ENCODE results near the gene RBPJ.

The RBPJ gene

GRCh38 chr4:26384380-26385057 lies 63.7 kb downstream of the RBPJ start:
- no peak for DNase-seq (ENCODE audit: extremely low read depth, insufficient read length)
- peaks cover 1% of the 10 kb centered on the region; the same call in 1 of the 2 replicates for H3K36me3 ChIP-seq (ENCODE audit: control insufficient read depth, insufficient read depth, low read length)

GRCh38 chr4:26385690-26386089 lies 64.9 kb downstream of the RBPJ start:
- Histone ChIP-seq H3K27me3 (replicated peaks; ENCODE audit: control insufficient read depth, insufficient read depth, low read length) (no peaks in the 10 kb centered on the region), H3K36me3 (ENCODE audit: control insufficient read depth, insufficient read depth, low read length) (peaks cover 1% of the 10 kb centered on the region; the same call in 1 of the 2 replicates), H3K4me3 (replicated peaks; ENCODE audit: low read depth, low read length) (no peak overlapping the region)
- DNase-seq (ENCODE audit: extremely low read depth, insufficient read length) = no peak
- no peak for TF ChIP-seq CTCF (IDR thresholded peaks at IDR 0.05; ENCODE audit: insufficient read depth, low read length, poor library complexity, severe bottlenecking)

More at GRCh38 chr4:26384380-26385057, 63.7 kb downstream of the RBPJ start:
- Histone ChIP-seq H3K27me3 (replicated peaks; ENCODE audit: control insufficient read depth, insufficient read depth, low read length) (no peaks in the 10 kb centered on the region), H3K4me3 (replicated peaks; ENCODE audit: low read depth, low read length) (no peak overlapping the region)
- no peak for TF ChIP-seq CTCF (IDR thresholded peaks at IDR 0.05; ENCODE audit: insufficient read depth, low read length, poor library complexity, severe bottlenecking)

GRCh38 chr4:26386386-26386785 lies 65.6 kb downstream of the RBPJ start:
- Histone ChIP-seq H3K36me3 (ENCODE audit: control insufficient read depth, insufficient read depth, low read length) (peaks cover 1% of the 10 kb centered on the region; the same call in 1 of the 2 replicates), H3K4me3 (replicated peaks; ENCODE audit: low read depth, low read length) (no peak overlapping the region), H3K27me3 (replicated peaks; ENCODE audit: control insufficient read depth, insufficient read depth, low read length) (no peaks in the 10 kb centered on the region)
- no peak for DNase-seq (ENCODE audit: extremely low read depth, insufficient read length)
- no peak for TF ChIP-seq CTCF (IDR thresholded peaks at IDR 0.05; ENCODE audit: insufficient read depth, low read length, poor library complexity, severe bottlenecking)

GRCh38 chr4:26388671-26389070 lies 67.9 kb downstream of the RBPJ start:
- Histone ChIP-seq H3K36me3 (ENCODE audit: control insufficient read depth, insufficient read depth, low read length) (peaks cover 1% of the 10 kb centered on the region; the same call in 1 of the 2 replicates), H3K27me3 (replicated peaks; ENCODE audit: control insufficient read depth, insufficient read depth, low read length) (no peaks in the 10 kb centered on the region), H3K4me3 (replicated peaks; ENCODE audit: low read depth, low read length) (no peak overlapping the region)
- DNase-seq (ENCODE audit: extremely low read depth, insufficient read length) = no peak
- no peak for TF ChIP-seq CTCF (IDR thresholded peaks at IDR 0.05; ENCODE audit: insufficient read depth, low read length, poor library complexity, severe bottlenecking)

- Histone ChIP-seq H3K27me3 (replicated peaks; ENCODE audit: control insufficient read depth, insufficient read depth, low read length) (no peaks in the 10 kb centered on the region), H3K36me3 (ENCODE audit: control insufficient read depth, insufficient read depth, low read length) (peaks cover 2% of the 10 kb centered on the region), H3K4me3 (replicated peaks; ENCODE audit: low read depth, low read length) (no peak overlapping the region)
- TF ChIP-seq CTCF (IDR thresholded peaks at IDR 0.05; ENCODE audit: insufficient read depth, low read length, poor library complexity, severe bottlenecking) = no peak
- DNase-seq (ENCODE audit: extremely low read depth, insufficient read length) = no peak
These were observed 76.3 kb downstream of the RBPJ start for GRCh38 chr4:26397086-26397485.

All from GM06990 (cell line).